Measurements from ENCODE around the gene POGK.

GRCh38 chr1:166900987-166901386 is 61.7 kb downstream of the POGK start:
- TF ChIP-seq CTCF (IDR thresholded peaks at IDR 0.05) (no peak), EZH2 (IDR thresholded peaks at IDR 0.05) (no peak)

All from neural progenitor cell (in vitro differentiated cells).